ENCODE results near the gene MTG1.

MTG1 gene

DNA sequence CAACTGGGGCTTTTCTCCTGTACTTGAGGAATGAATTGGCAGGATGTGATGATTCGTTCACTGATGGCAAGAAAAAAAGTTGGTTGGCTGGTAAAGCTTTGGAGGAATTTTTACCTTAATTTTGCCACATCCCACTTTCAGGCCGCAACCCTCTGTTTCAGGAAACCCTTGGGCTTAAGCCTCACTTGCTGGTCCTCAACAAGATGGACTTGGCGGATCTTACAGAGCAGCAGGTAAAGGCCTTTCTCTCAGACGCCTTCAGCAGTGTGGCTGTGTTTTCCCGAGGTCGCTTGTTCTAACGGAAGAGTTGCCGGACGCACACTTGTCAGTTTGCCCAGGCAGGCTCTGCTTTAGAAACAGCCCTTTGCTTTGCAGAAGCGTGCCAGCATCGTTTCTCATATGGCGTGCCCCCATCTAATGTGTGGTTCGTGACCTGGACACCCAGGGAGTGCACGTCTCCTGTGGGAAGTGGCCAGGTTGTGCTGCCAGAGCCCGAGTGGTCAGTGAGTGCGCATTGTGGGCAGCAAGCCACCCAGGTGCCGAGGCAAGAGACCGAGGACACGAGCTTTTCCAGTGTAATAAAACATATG lies 2.2 kb downstream of the MTG1 start:
- Histone ChIP-seq H3K4me1 (peaks cover 50 to 67% (median 56%) of the 10 kb centered on the region in 10 experiments), H4K20me1 (peaks cover 0 to 53% (median 18%) of the 10 kb centered on the region in 11 experiments; a peak in 13 of 22 replicates), H3K4me2 (peak overlapping the region; percentile 20 to 100 (median 98); a peak in 18 of 22 replicates), H3K9me3 (replicated peaks in 1 of 11) (no peaks in the 10 kb centered on the region), H3K27me3 (no peaks in the 10 kb centered on the region), H3K36me3 (peaks cover 48 to 58% (median 54%) of the 10 kb centered on the region in 11 experiments), H3K27ac (peak overlapping the region in 4 of 11 experiments; percentile 10 to 96 (median 95); a peak in 5 of 22 replicates), H3K9ac (peak overlapping the region in 9 of 11 experiments; percentile 5 to 98 (median 95); a peak in 12 of 22 replicates), H3K4me3 (peak overlapping the region in 4 of 10 experiments; percentile 87 to 94 (median 88); a peak in 1 of 20 replicates)
- no peak for TF ChIP-seq Cebpa-rat (IDR thresholded peaks at IDR 0.05)

DNA sequence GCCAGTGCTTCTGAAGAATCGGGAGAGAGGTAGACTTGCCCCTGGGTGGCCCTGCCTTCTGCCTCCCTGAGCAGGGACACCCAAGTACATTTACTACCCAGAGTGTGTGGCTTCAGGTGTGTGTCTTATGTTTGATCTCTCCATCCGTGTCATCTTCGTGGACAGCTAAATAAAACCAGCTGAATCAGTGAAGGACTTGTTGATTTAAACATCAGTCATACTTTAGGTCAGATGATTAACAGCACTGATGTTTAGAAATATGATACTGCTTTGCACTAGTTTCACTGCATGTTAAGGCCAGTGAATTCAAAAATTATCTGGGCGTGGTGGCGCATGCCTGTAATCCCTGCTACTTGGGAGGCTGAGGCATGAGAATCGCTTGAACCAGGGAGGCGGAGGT lies 4.0 kb downstream of the MTG1 start:
- Histone ChIP-seq H3K27me3 (no peaks in the 10 kb centered on the region), H3K4me3 (no peak overlapping the region), H3K9me3 (replicated peaks in 1 of 11) (no peaks in the 10 kb centered on the region), H3K36me3 (peaks cover 65 to 76% (median 72%) of the 10 kb centered on the region in 11 experiments), H3K4me2 (no peak overlapping the region), H3K4me1 (peaks cover 32 to 55% (median 39%) of the 10 kb centered on the region in 10 experiments), H3K27ac (no peak overlapping the region), H4K20me1 (peaks cover 0 to 67% (median 31%) of the 10 kb centered on the region in 11 experiments; a peak in 14 of 22 replicates), H3K9ac (peak overlapping the region in 1 of 11 experiments; percentile 16; a peak in 1 of 22 replicates)
- TF ChIP-seq Cebpa-rat (IDR thresholded peaks at IDR 0.05): no peak

DNA sequence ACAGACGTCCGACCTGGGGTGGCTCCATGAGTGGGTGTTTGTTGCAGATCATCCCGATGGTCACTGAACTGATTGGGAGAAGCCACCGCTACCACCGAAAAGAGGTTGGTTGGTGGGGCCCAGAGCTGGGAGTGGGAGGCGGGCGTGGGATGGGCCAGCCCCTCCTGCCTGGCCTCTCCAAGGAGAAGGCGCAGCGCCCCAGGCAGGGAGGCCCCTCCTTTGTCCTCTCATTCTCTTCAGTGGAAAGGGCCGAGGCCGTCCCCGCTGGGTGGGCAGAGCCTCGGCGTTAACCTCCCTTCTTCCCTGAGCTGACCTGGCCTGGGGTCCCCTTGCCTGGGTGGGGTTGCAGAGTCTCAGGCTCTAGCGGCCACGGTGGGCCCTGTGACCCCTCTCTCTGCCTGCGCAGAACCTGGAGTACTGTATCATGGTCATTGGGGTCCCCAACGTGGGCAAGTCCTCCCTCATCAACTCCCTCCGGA lies 5.2 kb downstream of the MTG1 start:
- H3K36me3 ChIP-seq: peaks cover 75 to 87% (median 83%) of the 10 kb centered on the region in 11 experiments
- H3K9me3 ChIP-seq (replicated peaks in 1 of 11): no peaks in the 10 kb centered on the region
- H3K4me3 ChIP-seq: no peak overlapping the region
- peaks cover 0 to 76% (median 31%) of the 10 kb centered on the region in 11 experiments; a peak in 14 of 22 replicates for H4K20me1 ChIP-seq
- no peak overlapping the region for H3K4me2 ChIP-seq
- H3K27ac ChIP-seq: 0 out of 22 replicates have a peak overlapping the region, but pooled peaks of 1 of the 11 experiments have one; percentile 8
- H3K4me1 ChIP-seq: peaks cover 24 to 48% (median 32%) of the 10 kb centered on the region in 10 experiments
- 0 out of 22 replicates have a peak overlapping the region, but pooled peaks of 1 of the 11 experiments have one; percentile 14 for H3K9ac ChIP-seq
- TF ChIP-seq Cebpa-rat (IDR thresholded peaks at IDR 0.05): no peak
- no peaks in the 10 kb centered on the region for H3K27me3 ChIP-seq

DNA sequence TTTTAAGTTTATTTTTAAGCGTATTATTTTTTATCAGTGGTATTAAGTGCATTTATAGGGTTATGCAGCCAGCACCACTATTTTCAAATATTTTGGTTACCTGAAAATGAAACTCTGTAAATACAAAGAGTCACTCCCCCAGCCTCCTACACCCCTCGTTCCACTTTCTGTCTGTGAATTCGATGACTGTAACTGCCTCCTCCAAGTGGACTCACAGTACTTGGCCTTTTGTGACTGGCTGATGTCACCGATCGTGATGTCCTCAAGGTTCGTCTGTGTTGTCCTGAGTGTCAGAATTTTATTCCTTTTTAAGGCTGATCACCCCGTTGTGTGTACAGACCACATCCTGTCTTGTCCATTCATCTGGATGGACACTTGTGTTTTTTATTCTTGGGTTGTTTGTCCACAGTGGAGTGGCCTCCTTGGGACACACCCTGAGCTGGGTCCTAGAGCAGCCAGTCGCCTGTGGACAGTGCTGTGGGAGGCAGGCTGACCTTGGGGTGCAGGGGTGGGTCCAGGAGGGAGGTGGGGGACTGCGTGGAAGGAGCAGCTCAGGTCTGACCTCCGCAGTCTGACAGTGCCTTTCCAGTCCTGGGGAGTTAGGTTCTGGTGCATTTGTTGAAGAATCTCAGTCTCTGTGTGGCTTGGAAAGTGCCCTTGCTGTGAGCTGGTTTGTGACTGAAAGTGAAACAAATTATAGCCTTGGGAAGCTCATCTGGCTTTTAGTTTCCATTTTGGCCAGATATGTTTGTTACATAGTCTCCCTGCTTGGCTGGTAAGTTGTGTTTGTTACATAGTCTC lies 6.9 kb downstream of the MTG1 start:
- peak overlapping the region in 3 of 11 experiments; percentile 28 to 48 (median 37); a peak in 4 of 22 replicates for H3K4me2 ChIP-seq
- H3K4me3 ChIP-seq: no peak overlapping the region
- peaks cover 87 to 100% (median 95%) of the 10 kb centered on the region in 11 experiments for H3K36me3 ChIP-seq
- no peaks in the 10 kb centered on the region for H3K27me3 ChIP-seq
- no peak for TF ChIP-seq Cebpa-rat (IDR thresholded peaks at IDR 0.05)
- no peaks in the 10 kb centered on the region for H3K9me3 ChIP-seq (replicated peaks in 1 of 11)
- H3K4me1 ChIP-seq: peaks cover 12 to 36% (median 21%) of the 10 kb centered on the region in 10 experiments
- peak overlapping the region in 6 of 11 experiments; percentile 24 to 62 (median 35); a peak in 8 of 22 replicates for H3K27ac ChIP-seq
- H4K20me1 ChIP-seq: peaks cover 5 to 89% (median 35%) of the 10 kb centered on the region in 11 experiments; a peak in 15 of 22 replicates
- peak overlapping the region in 5 of 11 experiments; percentile 9 to 43 (median 22); a peak in 6 of 22 replicates for H3K9ac ChIP-seq

DNA sequence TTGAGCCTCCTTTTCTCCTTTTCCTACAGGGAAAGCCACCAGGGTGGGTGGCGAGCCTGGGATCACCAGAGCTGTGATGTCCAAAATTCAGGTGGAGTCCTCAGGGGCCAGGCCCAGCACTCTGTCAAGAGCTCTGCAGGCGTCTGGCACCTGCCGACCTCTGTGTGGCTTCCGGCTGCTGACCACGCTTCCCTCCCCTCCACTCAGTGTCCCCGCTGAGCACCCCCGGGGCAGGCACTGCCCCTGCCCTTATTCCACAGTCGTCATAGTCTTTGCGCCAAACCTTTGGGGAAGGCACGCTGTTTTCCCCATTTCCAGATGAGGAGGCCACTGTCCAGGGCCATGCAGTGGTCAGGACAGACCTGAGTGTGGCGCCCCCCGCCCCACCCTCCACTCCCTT lies 7.5 kb downstream of the MTG1 start:
- Histone ChIP-seq H3K36me3 (peaks cover 85 to 100% (median 95%) of the 10 kb centered on the region in 11 experiments), H3K4me1 (peaks cover 6 to 30% (median 14%) of the 10 kb centered on the region in 10 experiments; a peak in 17 of 20 replicates), H3K9me3 (replicated peaks in 1 of 11) (0 out of 22 replicates have a peak, but pooled peaks cover 0 to 1% (median 0%) of the 10 kb centered on the region in 11 experiments), H3K4me2 (peak overlapping the region in 2 of 11 experiments; percentile 37 to 48; a peak in 2 of 22 replicates), H3K27ac (peak overlapping the region in 5 of 11 experiments; percentile 15 to 62 (median 32); a peak in 9 of 22 replicates), H3K4me3 (no peak overlapping the region), H3K27me3 (no peaks in the 10 kb centered on the region), H4K20me1 (peaks cover 5 to 89% (median 36%) of the 10 kb centered on the region in 11 experiments; a peak in 15 of 22 replicates), H3K9ac (peak overlapping the region in 3 of 11 experiments; percentile 9 to 43 (median 18); a peak in 1 of 22 replicates)
- TF ChIP-seq Cebpa-rat (IDR thresholded peaks at IDR 0.05): no peak

DNA sequence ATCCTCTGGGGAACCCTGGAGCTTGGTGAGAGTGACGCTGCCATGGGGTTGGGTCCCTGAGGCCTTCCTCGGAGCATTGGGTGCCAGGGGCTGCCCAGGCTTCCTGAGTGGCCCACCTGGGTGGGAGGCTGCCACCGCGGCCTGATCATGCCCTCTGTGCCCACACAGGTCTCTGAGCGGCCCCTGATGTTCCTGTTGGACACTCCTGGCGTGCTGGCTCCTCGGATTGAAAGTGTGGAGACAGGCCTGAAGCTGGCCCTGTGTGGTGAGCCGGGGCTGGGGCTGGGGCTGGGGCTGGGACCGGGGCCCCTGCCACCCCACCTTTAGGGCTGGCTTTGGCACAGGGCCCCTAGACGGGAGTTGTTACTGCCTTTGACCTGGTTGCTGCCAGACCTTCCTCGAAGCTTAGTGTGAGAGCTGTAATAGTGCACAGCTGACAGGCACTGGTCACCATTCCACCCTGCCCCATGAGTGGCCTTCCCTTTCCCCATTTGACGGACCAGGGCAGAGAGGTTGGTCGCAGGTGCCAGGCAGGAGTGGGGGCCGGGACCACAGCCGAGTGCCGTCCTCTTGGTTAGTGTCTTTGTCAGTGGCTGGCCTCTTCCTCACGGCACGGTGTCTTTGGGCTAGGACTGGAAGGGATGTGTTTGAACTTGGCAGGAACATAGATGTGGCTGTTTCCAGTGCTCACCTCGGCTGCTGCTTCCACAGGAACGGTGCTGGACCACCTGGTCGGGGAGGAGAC lies 8.2 kb downstream of the MTG1 start:
- no peak for TF ChIP-seq Cebpa-rat (IDR thresholded peaks at IDR 0.05)
- Histone ChIP-seq H3K27me3 (no peaks in the 10 kb centered on the region), H3K4me1 (peaks cover under 1 to 24% (median 9%) of the 10 kb centered on the region in 10 experiments; a peak in 16 of 20 replicates), H3K4me3 (no peak overlapping the region), H3K9me3 (replicated peaks in 1 of 11) (peaks cover 0 to 8% (median 5%) of the 10 kb centered on the region in 11 experiments; a peak in 9 of 22 replicates), H3K4me2 (no peak overlapping the region), H3K36me3 (peaks cover 89 to 100% (median 96%) of the 10 kb centered on the region in 11 experiments), H3K9ac (no peak overlapping the region), H3K27ac (no peak overlapping the region; a peak in 1 of 22 replicates), H4K20me1 (peaks cover 5 to 88% (median 36%) of the 10 kb centered on the region in 11 experiments; a peak in 15 of 22 replicates)

DNA sequence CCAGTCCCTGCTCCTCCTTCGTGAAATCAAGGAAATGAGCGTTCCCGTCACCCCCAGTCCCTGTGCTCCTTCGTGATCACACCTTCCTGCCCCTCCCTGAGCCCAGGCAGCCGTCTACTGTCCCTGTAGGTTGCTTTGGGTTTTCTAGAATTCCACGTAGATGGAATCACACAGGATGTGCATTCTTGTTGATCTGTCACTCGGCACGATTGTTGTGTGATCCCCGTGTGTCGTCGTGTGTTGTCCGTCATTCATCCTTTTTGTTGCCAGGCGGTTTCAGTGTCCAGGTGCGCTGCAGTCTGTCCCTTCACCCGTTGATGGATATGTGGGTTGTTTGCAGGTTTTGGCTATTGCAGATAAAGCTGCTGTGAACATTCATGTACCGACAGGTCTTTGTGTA lies 9.4 kb downstream of the MTG1 start:
- H3K4me2 ChIP-seq: no peak overlapping the region
- H4K20me1 ChIP-seq: peaks cover 5 to 93% (median 36%) of the 10 kb centered on the region in 11 experiments; a peak in 15 of 22 replicates
- H3K4me1 ChIP-seq: peaks cover 0 to 21% (median 9%) of the 10 kb centered on the region in 10 experiments; a peak in 11 of 20 replicates
- H3K9me3 ChIP-seq (replicated peaks in 1 of 11): peaks cover 0 to 20% (median 17%) of the 10 kb centered on the region in 11 experiments; a peak in 19 of 22 replicates
- TF ChIP-seq Cebpa-rat (IDR thresholded peaks at IDR 0.05): no peak
- H3K27ac ChIP-seq: no peak overlapping the region
- H3K27me3 ChIP-seq: no peaks in the 10 kb centered on the region
- H3K36me3 ChIP-seq: peaks cover 93 to 100% (median 98%) of the 10 kb centered on the region in 11 experiments
- H3K4me3 ChIP-seq: no peak overlapping the region
- no peak overlapping the region for H3K9ac ChIP-seq

DNA sequence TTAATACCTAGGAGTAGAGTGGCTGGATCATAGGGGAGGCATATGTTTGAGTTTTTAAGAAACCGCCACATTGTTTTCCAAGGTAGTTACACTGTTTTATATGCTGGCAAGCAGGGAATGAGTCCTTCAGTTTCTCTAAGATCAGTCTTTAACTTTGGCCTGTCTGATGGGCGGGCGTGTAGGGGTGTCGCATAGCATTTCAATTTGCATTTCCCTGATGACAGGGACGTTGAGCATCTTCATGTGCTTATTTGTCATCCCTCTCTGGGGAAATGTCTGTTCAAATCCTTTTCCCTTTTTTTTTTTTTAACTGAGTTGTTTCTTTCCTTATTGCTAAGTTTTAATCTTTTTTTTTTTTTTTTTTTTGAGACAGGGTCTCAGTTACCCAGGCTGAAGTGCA lies 9.8 kb downstream of the MTG1 start:
- peaks cover 0 to 24% (median 21%) of the 10 kb centered on the region in 11 experiments; a peak in 19 of 22 replicates for H3K9me3 ChIP-seq (replicated peaks in 1 of 11)
- no peak overlapping the region for H3K9ac ChIP-seq
- H3K4me1 ChIP-seq: peaks cover 0 to 21% (median 9%) of the 10 kb centered on the region in 10 experiments; a peak in 11 of 20 replicates
- no peak overlapping the region for H3K4me2 ChIP-seq
- no peak overlapping the region for H3K27ac ChIP-seq
- H3K4me3 ChIP-seq: no peak overlapping the region
- no peaks in the 10 kb centered on the region for H3K27me3 ChIP-seq
- peaks cover 5 to 92% (median 35%) of the 10 kb centered on the region in 11 experiments; a peak in 15 of 22 replicates for H4K20me1 ChIP-seq
- TF ChIP-seq Cebpa-rat (IDR thresholded peaks at IDR 0.05): no peak
- H3K36me3 ChIP-seq: peaks cover 93 to 100% (median 98%) of the 10 kb centered on the region in 11 experiments

Data from BLaER1 treated with 17β-estradiol and CSF1 and Interleukin-3, amounts not matched to agents 10 nM and 100 nM (cell line).